GM06990 (cell line): ENCODE measurements around the gene ZC3H14.

Experiments used
- DNase-seq: peaks from one replicate; pipeline ENCODE4 v3.0.0-alpha.2; 2011; ENCODE audit not compliant: insufficient read length; ENCODE audit errors: extremely low read depth
- H3K27me3 ChIP-seq: replicated peaks from 2 replicates; pipeline ENCODE4 v1.6.0; 2011; ENCODE audit warnings: low read length; ENCODE audit not compliant: control insufficient read depth, insufficient read depth
- H3K36me3 ChIP-seq: 2 replicates; pipeline ENCODE4 v1.5.1; 2011; ENCODE audit warnings: low read length; ENCODE audit not compliant: control insufficient read depth, insufficient read depth
- H3K4me3 ChIP-seq: replicated peaks from 2 replicates; pipeline ENCODE4 v1.5.1; 2011; ENCODE audit warnings: low read depth, mild to moderate bottlenecking, control low read depth, low read length
- TF ChIP-seq, protein P1 (sequence below): IDR thresholded peaks from 2 replicates; pipeline ENCODE4 v1.5.1; 2011; ENCODE audit warnings: low read length, control low read depth, mild to moderate bottlenecking, inconsistent platforms; ENCODE audit not compliant: insufficient read depth, poor library complexity, severe bottlenecking

Gene ZC3H14, protein sequence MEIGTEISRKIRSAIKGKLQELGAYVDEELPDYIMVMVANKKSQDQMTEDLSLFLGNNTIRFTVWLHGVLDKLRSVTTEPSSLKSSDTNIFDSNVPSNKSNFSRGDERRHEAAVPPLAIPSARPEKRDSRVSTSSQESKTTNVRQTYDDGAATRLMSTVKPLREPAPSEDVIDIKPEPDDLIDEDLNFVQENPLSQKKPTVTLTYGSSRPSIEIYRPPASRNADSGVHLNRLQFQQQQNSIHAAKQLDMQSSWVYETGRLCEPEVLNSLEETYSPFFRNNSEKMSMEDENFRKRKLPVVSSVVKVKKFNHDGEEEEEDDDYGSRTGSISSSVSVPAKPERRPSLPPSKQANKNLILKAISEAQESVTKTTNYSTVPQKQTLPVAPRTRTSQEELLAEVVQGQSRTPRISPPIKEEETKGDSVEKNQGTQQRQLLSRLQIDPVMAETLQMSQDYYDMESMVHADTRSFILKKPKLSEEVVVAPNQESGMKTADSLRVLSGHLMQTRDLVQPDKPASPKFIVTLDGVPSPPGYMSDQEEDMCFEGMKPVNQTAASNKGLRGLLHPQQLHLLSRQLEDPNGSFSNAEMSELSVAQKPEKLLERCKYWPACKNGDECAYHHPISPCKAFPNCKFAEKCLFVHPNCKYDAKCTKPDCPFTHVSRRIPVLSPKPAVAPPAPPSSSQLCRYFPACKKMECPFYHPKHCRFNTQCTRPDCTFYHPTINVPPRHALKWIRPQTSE

DNA sequence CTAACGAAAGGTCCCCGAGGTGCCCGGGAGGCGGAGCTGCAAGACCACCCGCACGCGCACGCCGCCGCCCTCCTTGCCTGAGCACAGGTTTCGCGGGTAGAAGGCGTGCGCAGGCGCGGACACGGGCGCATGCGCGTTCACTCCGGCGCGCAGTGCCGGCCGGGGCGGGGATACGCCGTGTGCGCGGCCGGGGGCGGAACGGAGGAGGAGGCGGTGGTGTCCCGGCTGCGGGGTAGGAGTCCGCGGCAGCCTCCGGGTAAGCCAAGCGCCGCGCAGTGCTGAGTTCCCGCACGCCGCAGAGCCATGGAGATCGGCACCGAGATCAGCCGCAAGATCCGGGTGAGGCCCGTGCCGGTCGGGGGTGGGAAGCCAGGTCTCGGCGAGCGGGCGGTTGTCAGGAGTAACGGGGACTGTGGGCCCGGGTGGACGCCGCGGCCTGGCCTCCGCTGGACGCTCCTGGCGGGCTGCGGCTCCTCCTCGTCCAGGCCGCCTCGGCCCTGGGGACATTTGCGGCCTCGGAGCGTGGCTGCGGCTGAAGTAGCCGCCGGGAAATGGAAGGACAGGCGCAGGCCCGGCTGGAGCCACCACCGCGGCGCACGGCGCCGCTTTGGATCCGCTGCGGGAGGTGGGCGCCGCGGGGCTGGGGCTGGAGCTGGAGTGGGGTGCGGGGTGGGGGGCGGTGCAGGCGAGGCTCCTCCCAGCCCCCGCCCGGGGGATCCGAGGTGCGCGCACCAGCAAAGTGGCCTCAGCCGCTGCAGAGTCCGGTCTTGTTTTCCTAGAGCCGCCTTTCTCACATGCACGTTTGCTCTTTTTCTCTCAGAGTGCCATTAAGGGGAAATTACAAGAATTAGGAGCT lies at the start of gene ZC3H14:
TSS of gene ZC3H14 (plus strand) at position 207 of the 856 bp plus-strand sequence. CDS start at position 304, 97 bp downstream.
- Histone ChIP-seq H3K27me3 (no peaks in the 10 kb centered on the region), H3K4me3 (peak within 1 kb of the TSS; percentile 98), H3K36me3 (peaks cover 2% of the 10 kb centered on the region)
- peak; percentile 96 for DNase-seq
- TF ChIP-seq, protein P1, sequence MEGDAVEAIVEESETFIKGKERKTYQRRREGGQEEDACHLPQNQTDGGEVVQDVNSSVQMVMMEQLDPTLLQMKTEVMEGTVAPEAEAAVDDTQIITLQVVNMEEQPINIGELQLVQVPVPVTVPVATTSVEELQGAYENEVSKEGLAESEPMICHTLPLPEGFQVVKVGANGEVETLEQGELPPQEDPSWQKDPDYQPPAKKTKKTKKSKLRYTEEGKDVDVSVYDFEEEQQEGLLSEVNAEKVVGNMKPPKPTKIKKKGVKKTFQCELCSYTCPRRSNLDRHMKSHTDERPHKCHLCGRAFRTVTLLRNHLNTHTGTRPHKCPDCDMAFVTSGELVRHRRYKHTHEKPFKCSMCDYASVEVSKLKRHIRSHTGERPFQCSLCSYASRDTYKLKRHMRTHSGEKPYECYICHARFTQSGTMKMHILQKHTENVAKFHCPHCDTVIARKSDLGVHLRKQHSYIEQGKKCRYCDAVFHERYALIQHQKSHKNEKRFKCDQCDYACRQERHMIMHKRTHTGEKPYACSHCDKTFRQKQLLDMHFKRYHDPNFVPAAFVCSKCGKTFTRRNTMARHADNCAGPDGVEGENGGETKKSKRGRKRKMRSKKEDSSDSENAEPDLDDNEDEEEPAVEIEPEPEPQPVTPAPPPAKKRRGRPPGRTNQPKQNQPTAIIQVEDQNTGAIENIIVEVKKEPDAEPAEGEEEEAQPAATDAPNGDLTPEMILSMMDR, result peak; percentile 22

DNA sequence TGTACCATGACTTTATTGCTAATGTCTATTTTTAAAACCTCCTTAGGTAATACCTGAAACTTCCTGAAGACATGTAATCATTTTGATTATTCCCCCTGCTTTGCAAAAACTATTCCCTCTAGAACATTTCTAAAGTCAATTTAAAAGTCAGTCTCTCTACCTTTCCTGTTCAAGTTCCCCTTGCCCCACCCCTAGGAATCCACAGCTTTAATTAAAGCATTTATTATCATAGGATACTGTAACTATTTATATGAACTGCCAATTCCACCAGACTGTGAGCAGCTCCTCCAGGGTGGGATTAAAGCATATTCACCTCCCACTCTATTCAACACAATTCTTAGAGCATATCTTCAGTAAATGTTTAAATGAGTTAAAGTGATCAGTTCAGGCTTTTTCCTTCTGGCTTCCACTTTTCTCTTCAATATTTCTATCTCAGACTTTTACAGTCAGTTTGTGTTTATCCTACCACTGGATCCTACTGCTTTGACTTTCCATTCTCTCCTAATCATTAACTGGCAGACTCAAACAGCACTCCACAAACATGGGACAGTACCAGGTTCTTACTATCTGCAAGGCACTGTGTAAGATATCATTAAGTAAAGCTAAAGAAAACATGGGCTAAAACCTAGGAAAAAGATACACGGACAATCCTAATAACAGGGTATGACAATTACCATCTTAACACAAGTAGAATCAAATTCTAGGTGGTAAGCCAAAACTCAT lies 47.2 kb upstream of the ZC3H14 start:
- DNase-seq, result no peak
- Histone ChIP-seq H3K36me3 (no peaks in the 10 kb centered on the region), H3K4me3 (no peak overlapping the region), H3K27me3 (no peaks in the 10 kb centered on the region)
- TF ChIP-seq, protein P1, result no peak

DNA sequence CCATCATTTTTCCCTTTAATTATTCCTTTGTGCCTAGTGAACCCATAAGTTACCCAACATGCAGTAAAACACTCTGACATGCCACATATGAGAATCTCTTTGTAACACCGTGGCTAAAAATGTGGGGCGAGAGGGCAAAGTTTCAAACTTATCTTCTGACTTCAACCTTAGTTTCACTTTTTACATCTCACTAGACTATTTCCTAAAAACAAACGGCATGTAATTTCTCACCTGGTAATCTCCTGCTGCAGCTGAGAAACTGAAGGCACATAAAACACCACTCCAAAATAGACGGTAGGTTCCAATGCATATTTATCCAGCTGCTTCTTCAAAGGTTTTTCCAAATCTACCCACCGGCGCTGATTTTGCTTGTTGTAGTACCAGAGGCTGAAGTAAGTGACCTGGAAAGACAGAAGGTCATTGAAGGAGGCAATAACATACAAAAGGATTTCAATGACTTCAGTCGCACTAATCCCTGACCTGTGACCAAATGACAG lies 45.9 kb upstream of the ZC3H14 start:
- Histone ChIP-seq H3K27me3 (no peaks in the 10 kb centered on the region), H3K4me3 (no peak overlapping the region), H3K36me3 (no peaks in the 10 kb centered on the region)
- TF ChIP-seq, protein P1, result no peak
- DNase-seq, result no peak

DNA sequence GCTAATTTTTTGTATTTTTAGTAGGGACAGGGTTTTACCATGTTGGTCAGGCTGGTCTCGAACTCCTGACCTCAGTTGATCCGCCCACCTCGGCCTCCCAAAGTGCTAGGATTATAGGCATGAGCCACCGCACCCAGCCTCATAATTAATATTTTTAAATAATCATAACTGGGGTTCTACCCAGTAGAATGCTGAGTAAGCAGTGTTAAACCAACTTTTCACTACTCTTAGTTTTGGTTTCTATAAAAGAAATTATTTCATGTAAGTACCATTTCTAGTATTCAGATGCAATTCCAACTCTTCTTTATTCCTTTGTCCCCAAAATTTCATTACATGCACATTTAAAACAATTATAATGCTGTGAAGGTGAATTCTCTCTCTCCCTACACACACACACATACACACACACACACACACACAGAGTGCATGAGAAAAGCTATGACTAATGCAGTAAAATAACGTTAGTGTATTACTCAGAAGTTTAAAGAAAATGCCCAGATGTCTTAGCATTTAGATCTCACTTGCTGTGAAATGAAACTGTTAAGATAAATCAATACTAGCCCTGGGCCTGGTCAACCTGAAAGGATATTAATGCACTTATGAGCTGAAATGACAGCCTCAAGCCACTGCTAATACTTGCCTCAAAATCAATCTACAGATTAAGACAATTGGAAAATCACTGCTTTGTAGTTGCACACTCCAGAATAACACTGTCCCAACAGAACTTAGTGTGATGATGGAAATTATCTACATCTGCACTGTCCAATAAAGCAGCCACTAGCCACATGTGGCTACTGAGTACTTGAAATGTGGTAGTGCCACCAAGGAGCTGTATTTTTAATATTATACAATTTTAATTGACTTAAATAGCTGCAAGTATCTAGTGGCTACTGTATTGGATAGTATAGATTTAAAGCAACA lies 44.0 kb upstream of the ZC3H14 start:
- H3K27me3 ChIP-seq, result no peaks in the 10 kb centered on the region
- TF ChIP-seq, protein P1, result no peak
- no peak for DNase-seq
- no peaks in the 10 kb centered on the region for H3K36me3 ChIP-seq
- H3K4me3 ChIP-seq, result no peak overlapping the region
